ENCODE measurements around the gene C11orf65.

C11orf65 gene

GRCh38 chr11:108498816-108499408, 31.6 kb upstream of the C11orf65 start:
- TF ChIP-seq CTCF (IDR thresholded peaks at IDR 0.05) = no peak
- peak overlapping the region; percentile 50 for H3K4me3 ChIP-seq (ENCODE audit: low read depth, low read length)
- H3K4me2 ChIP-seq (ENCODE audit: low read length) = peak overlapping the region; percentile 72
- H3K9ac ChIP-seq = no peak overlapping the region
- peak overlapping the region; percentile 83 for H2AFZ ChIP-seq
- H3K36me3 ChIP-seq (ENCODE audit: control insufficient read depth, insufficient read depth, low read length) = no peaks in the 10 kb centered on the region
- H3K9me3 ChIP-seq (ENCODE audit: control insufficient read depth, low read length) = no peaks in the 10 kb centered on the region
- H3K27ac ChIP-seq = peak overlapping the region; percentile 94
- H3K4me1 ChIP-seq = peaks cover 12% of the 10 kb centered on the region
- peaks cover 3% of the 10 kb centered on the region for H3K79me2 ChIP-seq
- H3K27me3 ChIP-seq (ENCODE audit: control insufficient read depth, insufficient read depth, low read length) = no peaks in the 10 kb centered on the region

- no peak for TF ChIP-seq CTCF (IDR thresholded peaks at IDR 0.05)
- Histone ChIP-seq H2AFZ (peak within 1 kb of the TSS; percentile 87), H3K27ac (peak within 1 kb of the TSS; percentile 94), H3K4me2 (ENCODE audit: low read length) (peak within 1 kb of the TSS; percentile 72), H3K36me3 (ENCODE audit: control insufficient read depth, insufficient read depth, low read length) (no peaks in the 10 kb centered on the region), H3K79me2 (peaks cover 5% of the 10 kb centered on the region), H3K27me3 (ENCODE audit: control insufficient read depth, insufficient read depth, low read length) (no peaks in the 10 kb centered on the region), H3K4me1 (peaks cover 12% of the 10 kb centered on the region), H3K4me3 (ENCODE audit: low read depth, low read length) (peak within 1 kb of the TSS; percentile 68), H3K9ac (peak within 1 kb of the TSS; percentile 80), H3K9me3 (ENCODE audit: control insufficient read depth, low read length) (no peaks in the 10 kb centered on the region)
Measured at GRCh38 chr11:108498046-108498815, 30.9 kb upstream of the C11orf65 start, which contains the start of gene POGLUT3. POGLUT3 (minus strand) TSS chr11:108498384; CDS start chr11:108498366, 18 bp downstream.

- Histone ChIP-seq H3K79me2 (peaks cover 5% of the 10 kb centered on the region), H3K9ac (peak overlapping the region; percentile 80), H3K36me3 (ENCODE audit: control insufficient read depth, insufficient read depth, low read length) (no peaks in the 10 kb centered on the region), H2AFZ (peak overlapping the region; percentile 87), H3K4me3 (ENCODE audit: low read depth, low read length) (peak overlapping the region; percentile 68), H3K27me3 (ENCODE audit: control insufficient read depth, insufficient read depth, low read length) (no peaks in the 10 kb centered on the region), H3K4me1 (peaks cover 12% of the 10 kb centered on the region), H3K9me3 (ENCODE audit: control insufficient read depth, low read length) (no peaks in the 10 kb centered on the region), H3K27ac (peak overlapping the region; percentile 94), H3K4me2 (ENCODE audit: low read length) (peak overlapping the region; percentile 72)
- TF ChIP-seq CTCF (IDR thresholded peaks at IDR 0.05) = no peak
Measured at GRCh38 chr11:108497317-108498045, 30.2 kb upstream of the C11orf65 start.

- no peak for TF ChIP-seq CTCF (IDR thresholded peaks at IDR 0.05)
- Histone ChIP-seq H3K4me1 (peaks cover 12% of the 10 kb centered on the region), H3K4me3 (ENCODE audit: low read depth, low read length) (peak overlapping the region; percentile 68), H3K9me3 (ENCODE audit: control insufficient read depth, low read length) (no peaks in the 10 kb centered on the region), H3K27me3 (ENCODE audit: control insufficient read depth, insufficient read depth, low read length) (no peaks in the 10 kb centered on the region), H3K27ac (peak overlapping the region; percentile 94), H3K36me3 (ENCODE audit: control insufficient read depth, insufficient read depth, low read length) (no peaks in the 10 kb centered on the region), H3K79me2 (peaks cover 5% of the 10 kb centered on the region), H3K4me2 (ENCODE audit: low read length) (peak overlapping the region; percentile 72), H2AFZ (peak overlapping the region; percentile 87), H3K9ac (no peak overlapping the region)
Measured at GRCh38 chr11:108496643-108497256, 29.4 kb upstream of the C11orf65 start.

All from parathyroid adenoma (tissue), 2 donors.